Measurements from ENCODE around the gene BSN. TPM values are rescaled to one million over a fixed set of nuclear protein-coding genes. Genes with fewer than 3 reads are reported as not detected.
A peak's percentile ranks its signal among the peaks of the same experiment; 100 is the strongest.

Gene BSN
- polyA plus RNA-seq, 1 donor (not counting 4 experiments of a cell fraction or from before 2014, with no cell fraction given) = under 0.01 TPM

DNA sequence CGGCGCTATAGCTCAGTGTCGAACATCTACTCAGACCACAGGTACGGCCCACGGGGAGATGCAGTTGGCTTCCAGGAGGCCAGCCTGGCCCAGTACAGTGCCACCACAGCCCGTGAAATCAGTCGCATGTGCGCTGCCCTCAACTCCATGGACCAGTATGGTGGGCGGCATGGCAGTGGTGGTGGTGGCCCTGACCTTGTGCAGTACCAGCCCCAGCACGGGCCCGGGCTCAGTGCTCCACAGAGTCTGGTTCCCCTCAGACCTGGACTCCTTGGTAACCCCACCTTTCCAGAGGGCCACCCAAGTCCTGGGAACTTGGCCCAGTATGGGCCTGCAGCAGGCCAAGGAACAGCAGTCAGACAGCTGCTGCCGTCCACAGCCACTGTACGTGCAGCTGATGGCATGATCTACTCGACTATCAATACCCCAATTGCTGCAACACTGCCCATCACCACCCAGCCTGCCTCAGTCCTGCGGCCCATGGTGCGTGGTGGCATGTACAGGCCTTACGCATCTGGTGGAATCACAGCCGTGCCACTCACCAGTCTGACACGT lies 101.5 kb downstream of the BSN start:
- no peaks in the 10 kb centered on the region for H3K79me2 ChIP-seq (ENCODE audit: control insufficient read depth, insufficient read depth, low read length)
- H3K9me1 ChIP-seq (ENCODE audit: control insufficient read depth, extremely low read depth, insufficient read depth, low read length) = no peaks in the 10 kb centered on the region
- peaks cover 25% of the 10 kb centered on the region for H3K27me3 ChIP-seq (ENCODE audit: control insufficient read depth, extremely low read depth, insufficient read depth, low read length)
- no peak overlapping the region for H3K4me3 ChIP-seq (ENCODE audit: control insufficient read depth in 2 of 3, extremely low read depth in 1 of 3, insufficient read depth in 2 of 3, low read depth in 1 of 3, low read length in 3 of 3)
- no peaks in the 10 kb centered on the region for H3K9me3 ChIP-seq (ENCODE audit: control insufficient read depth, low read depth, low read length)
- dilution Hi-C loops (cut with MboI; ENCODE audit: extremely low pct_ligation_motif_present, low sequenced_read_pairs) = loop anchor here (25.0 kb wide), 1 partner anchor 94 kb away; the partner anchor contains the start of gene BSN
- no peak for TF ChIP-seq EZH2 (IDR thresholded peaks at IDR 0.05; ENCODE audit: low read length)
- TF ChIP-seq, protein P1, sequence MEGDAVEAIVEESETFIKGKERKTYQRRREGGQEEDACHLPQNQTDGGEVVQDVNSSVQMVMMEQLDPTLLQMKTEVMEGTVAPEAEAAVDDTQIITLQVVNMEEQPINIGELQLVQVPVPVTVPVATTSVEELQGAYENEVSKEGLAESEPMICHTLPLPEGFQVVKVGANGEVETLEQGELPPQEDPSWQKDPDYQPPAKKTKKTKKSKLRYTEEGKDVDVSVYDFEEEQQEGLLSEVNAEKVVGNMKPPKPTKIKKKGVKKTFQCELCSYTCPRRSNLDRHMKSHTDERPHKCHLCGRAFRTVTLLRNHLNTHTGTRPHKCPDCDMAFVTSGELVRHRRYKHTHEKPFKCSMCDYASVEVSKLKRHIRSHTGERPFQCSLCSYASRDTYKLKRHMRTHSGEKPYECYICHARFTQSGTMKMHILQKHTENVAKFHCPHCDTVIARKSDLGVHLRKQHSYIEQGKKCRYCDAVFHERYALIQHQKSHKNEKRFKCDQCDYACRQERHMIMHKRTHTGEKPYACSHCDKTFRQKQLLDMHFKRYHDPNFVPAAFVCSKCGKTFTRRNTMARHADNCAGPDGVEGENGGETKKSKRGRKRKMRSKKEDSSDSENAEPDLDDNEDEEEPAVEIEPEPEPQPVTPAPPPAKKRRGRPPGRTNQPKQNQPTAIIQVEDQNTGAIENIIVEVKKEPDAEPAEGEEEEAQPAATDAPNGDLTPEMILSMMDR (optimal IDR thresholded peaks at IDR 0.05 in 1 of 3, IDR thresholded peaks at IDR 0.05 in 1 of 3, conservative IDR thresholded peaks at IDR 0.05 in 1 of 3; ENCODE audit: extremely low read depth in 1 of 3, insufficient read depth in 2 of 3, low read length in 3 of 3) = no peak
- no peak overlapping the region for H3K4me2 ChIP-seq (ENCODE audit: control insufficient read depth, extremely low read depth, insufficient read depth, low read depth, low read length)
- H3K4me1 ChIP-seq (ENCODE audit: control insufficient read depth, extremely low read depth, insufficient read depth, low read length) = no peaks in the 10 kb centered on the region
- no peak overlapping the region for H3K27ac ChIP-seq (ENCODE audit: control insufficient read depth, insufficient read depth, low read length)
- no peak for FAIRE-seq
- H3K36me3 ChIP-seq (ENCODE audit: control insufficient read depth in 2 of 2, extremely low read depth in 1 of 2, insufficient read depth in 2 of 2, low read length in 2 of 2) = no peaks in the 10 kb centered on the region
- DNase-seq (ENCODE audit: low read depth, low spot score) = no peak
- H3K9ac ChIP-seq (ENCODE audit: control insufficient read depth, extremely low read depth, insufficient read depth, low read length) = no peak overlapping the region
- no peak overlapping the region for H2AFZ ChIP-seq (ENCODE audit: control insufficient read depth, low read length)
- H4K20me1 ChIP-seq (ENCODE audit: control insufficient read depth, extremely low read depth, insufficient read depth, low read length) = no peaks in the 10 kb centered on the region

DNA sequence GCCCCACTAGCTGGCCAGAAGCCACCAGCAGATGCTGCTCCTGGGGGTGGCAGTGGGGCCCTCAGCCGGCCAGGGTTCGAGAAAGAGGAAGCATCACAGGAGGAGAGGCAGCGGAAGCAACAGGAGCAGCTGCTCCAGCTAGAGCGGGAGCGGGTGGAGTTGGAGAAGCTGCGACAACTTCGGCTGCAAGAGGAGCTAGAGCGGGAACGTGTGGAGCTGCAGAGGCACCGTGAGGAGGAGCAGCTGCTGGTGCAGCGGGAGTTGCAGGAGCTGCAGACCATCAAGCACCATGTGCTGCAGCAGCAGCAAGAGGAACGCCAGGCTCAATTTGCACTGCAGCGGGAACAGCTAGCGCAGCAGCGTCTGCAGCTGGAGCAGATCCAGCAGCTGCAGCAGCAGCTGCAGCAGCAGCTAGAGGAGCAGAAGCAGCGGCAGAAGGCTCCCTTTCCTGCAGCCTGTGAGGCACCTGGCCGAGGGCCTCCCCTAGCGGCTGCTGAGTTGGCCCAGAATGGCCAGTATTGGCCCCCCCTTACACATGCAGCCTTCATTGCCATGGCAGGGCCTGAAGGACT lies 102.3 kb downstream of the BSN start:
- FAIRE-seq (no peak), DNase-seq (ENCODE audit: low read depth, low spot score) (no peak)
- Histone ChIP-seq H3K27ac (ENCODE audit: control insufficient read depth, insufficient read depth, low read length) (no peak overlapping the region), H3K9me3 (ENCODE audit: control insufficient read depth, low read depth, low read length) (no peaks in the 10 kb centered on the region), H4K20me1 (ENCODE audit: control insufficient read depth, extremely low read depth, insufficient read depth, low read length) (no peaks in the 10 kb centered on the region), H3K4me1 (ENCODE audit: control insufficient read depth, extremely low read depth, insufficient read depth, low read length) (no peaks in the 10 kb centered on the region), H3K9me1 (ENCODE audit: control insufficient read depth, extremely low read depth, insufficient read depth, low read length) (no peaks in the 10 kb centered on the region), H3K36me3 (ENCODE audit: control insufficient read depth in 2 of 2, extremely low read depth in 1 of 2, insufficient read depth in 2 of 2, low read length in 2 of 2) (no peaks in the 10 kb centered on the region), H3K79me2 (ENCODE audit: control insufficient read depth, insufficient read depth, low read length) (no peaks in the 10 kb centered on the region), H3K4me3 (ENCODE audit: control insufficient read depth in 2 of 3, extremely low read depth in 1 of 3, insufficient read depth in 2 of 3, low read depth in 1 of 3, low read length in 3 of 3) (no peak overlapping the region), H3K4me2 (ENCODE audit: control insufficient read depth, extremely low read depth, insufficient read depth, low read depth, low read length) (no peak overlapping the region), H2AFZ (ENCODE audit: control insufficient read depth, low read length) (no peak overlapping the region), H3K9ac (ENCODE audit: control insufficient read depth, extremely low read depth, insufficient read depth, low read length) (no peak overlapping the region), H3K27me3 (ENCODE audit: control insufficient read depth, extremely low read depth, insufficient read depth, low read length) (peaks cover 25% of the 10 kb centered on the region)
- no peak for TF ChIP-seq EZH2 (IDR thresholded peaks at IDR 0.05; ENCODE audit: low read length)
- TF ChIP-seq, protein P1 (optimal IDR thresholded peaks at IDR 0.05 in 1 of 3, IDR thresholded peaks at IDR 0.05 in 1 of 3, conservative IDR thresholded peaks at IDR 0.05 in 1 of 3; ENCODE audit: extremely low read depth in 1 of 3, insufficient read depth in 2 of 3, low read length in 3 of 3) = peak in 2 of 3 experiments; percentile 35 to 71
- dilution Hi-C loops (cut with MboI; ENCODE audit: extremely low pct_ligation_motif_present, low sequenced_read_pairs) = loop anchor here (25.0 kb wide), 1 partner anchor 94 kb away; the partner anchor contains the start of gene BSN
